H9 (cell line): ENCODE measurements around the gene SPATA6L. TPM values are rescaled to one million over a fixed set of nuclear protein-coding genes. Genes with fewer than 3 reads are reported as not detected.

Experiments used
- DNase-seq: peaks from one replicate; pipeline ENCODE4 v3.0.0-alpha.2; 2017
- H2AFZ ChIP-seq: one replicate; pipeline ENCODE4 v1.6.1; 2013; ENCODE audit warnings: mild to moderate bottlenecking, low read length, control low read depth, moderate library complexity
- H2AK5ac ChIP-seq: 2 replicates; pipeline ENCODE4 v1.6.1; 2013; ENCODE audit warnings: low read length, control low read depth, mixed read lengths; ENCODE audit not compliant: insufficient read length
- H2BK120ac ChIP-seq: one replicate; pipeline ENCODE4 v1.6.1; 2013; ENCODE audit warnings: low read depth, mild to moderate bottlenecking, low read length, control low read depth, inconsistent platforms; ENCODE audit not compliant: poor library complexity, severe bottlenecking
- H2BK12ac ChIP-seq: 2 replicates; pipeline ENCODE4 v1.6.1; 2013; ENCODE audit warnings: low read length, control low read depth, mixed read lengths, low read depth; ENCODE audit not compliant: insufficient read length
- H2BK15ac ChIP-seq: 2 replicates; pipeline ENCODE4 v1.6.1; 2013; ENCODE audit warnings: low read depth, low read length, control low read depth
- H2BK20ac ChIP-seq: one replicate; pipeline ENCODE4 v1.6.1; 2013; ENCODE audit warnings: low read depth, mild to moderate bottlenecking, low read length, control low read depth, inconsistent platforms; ENCODE audit not compliant: poor library complexity, severe bottlenecking
- H2BK5ac ChIP-seq: 2 replicates; pipeline ENCODE4 v1.6.1; 2013; ENCODE audit warnings: low read length, control low read depth, mixed read lengths; ENCODE audit not compliant: insufficient read length
- H3K14ac ChIP-seq: 2 replicates; pipeline ENCODE4 v1.6.1; 2013; ENCODE audit warnings: low read length, control low read depth; ENCODE audit not compliant: insufficient read depth
- H3K18ac ChIP-seq: 2 replicates; pipeline ENCODE4 v1.6.1; 2013; ENCODE audit warnings: low read depth, mild to moderate bottlenecking, mixed read lengths, low read length, control low read depth; ENCODE audit not compliant: insufficient read length
- H3K23ac ChIP-seq: 2 replicates; pipeline ENCODE4 v1.6.1; 2013; ENCODE audit warnings: low read length, control low read depth, mixed read lengths, low read depth; ENCODE audit not compliant: insufficient read length
- H3K23me2 ChIP-seq: 2 replicates; pipeline ENCODE4 v1.6.1; 2013; ENCODE audit warnings: low read depth, mild to moderate bottlenecking, mixed read lengths, low read length, control low read depth; ENCODE audit not compliant: insufficient read length, poor library complexity, severe bottlenecking
- H3K27ac ChIP-seq: 2 replicates; pipeline ENCODE4 v1.5.1; 2013; ENCODE audit warnings: low read length, control low read depth, mixed read lengths, low read depth; ENCODE audit not compliant: insufficient read length
- H3K27me3 ChIP-seq: 2 replicates; pipeline ENCODE4 v1.6.1; 2013; ENCODE audit warnings: low read length, control low read depth, inconsistent platforms; ENCODE audit not compliant: insufficient read depth
- H3K4ac ChIP-seq: 2 replicates; pipeline ENCODE4 v1.6.1; 2013; ENCODE audit warnings: low read depth, mild to moderate bottlenecking, control low read depth, inconsistent platforms, low read length, moderate library complexity
- H3K4me1 ChIP-seq: 2 replicates; pipeline ENCODE4 v1.6.1; 2013; ENCODE audit warnings: low read length, control low read depth, inconsistent platforms; ENCODE audit not compliant: insufficient read depth
- H3K4me2 ChIP-seq: 2 replicates; pipeline ENCODE4 v1.6.1; 2013; ENCODE audit warnings: low read length, control low read depth, mixed read lengths; ENCODE audit not compliant: insufficient read length, insufficient read depth
- H3K56ac ChIP-seq: 2 replicates; pipeline ENCODE4 v1.6.1; 2013; ENCODE audit warnings: low read depth, mild to moderate bottlenecking, mixed read lengths, low read length, control low read depth; ENCODE audit not compliant: insufficient read length
- H3K79me1 ChIP-seq: 2 replicates; pipeline ENCODE4 v1.6.1; 2013; ENCODE audit warnings: low read depth, mild to moderate bottlenecking, moderate library complexity, low read length, control low read depth, inconsistent platforms; ENCODE audit not compliant: insufficient read depth, poor library complexity, severe bottlenecking
- H3K79me2 ChIP-seq: 2 replicates; pipeline ENCODE4 v1.6.1; 2013; ENCODE audit warnings: low read length, control low read depth, inconsistent platforms; ENCODE audit not compliant: insufficient read depth
- H3K9ac ChIP-seq: 2 replicates; pipeline ENCODE4 v1.6.1; 2013; ENCODE audit warnings: low read length, control low read depth, mixed read lengths; ENCODE audit not compliant: insufficient read length; ENCODE audit errors: extremely low read depth
- H3K9me3 ChIP-seq: one replicate; pipeline ENCODE4 v1.6.1; 2013; ENCODE audit warnings: low read depth, low read length, inconsistent platforms; ENCODE audit not compliant: control insufficient read depth
- H3T11ph ChIP-seq: one replicate; pipeline ENCODE4 v1.6.1; 2013; ENCODE audit warnings: mild to moderate bottlenecking, low read length, control low read depth, inconsistent platforms
- H4K20me1 ChIP-seq: one replicate; pipeline ENCODE4 v1.6.1; 2013; ENCODE audit not compliant: control insufficient read depth, insufficient read length, insufficient read depth
- H4K5ac ChIP-seq: 2 replicates; pipeline ENCODE4 v1.6.1; 2013; ENCODE audit warnings: low read depth, mild to moderate bottlenecking, mixed read lengths, low read length, control low read depth; ENCODE audit not compliant: insufficient read length
- H4K8ac ChIP-seq: replicated peaks from 2 replicates; pipeline ENCODE4 v1.6.1; 2013; ENCODE audit warnings: low read length, control low read depth, mixed read lengths, low read depth; ENCODE audit not compliant: insufficient read length
- H4K91ac ChIP-seq: 2 replicates; pipeline ENCODE4 v1.6.1; 2013; ENCODE audit warnings: low read depth, mild to moderate bottlenecking, moderate library complexity, mixed read lengths, low read length, control low read depth; ENCODE audit not compliant: insufficient read length
- H3K27ac Mint-ChIP-seq, 3 experiments: 2 replicates in 2 of 3; 3 replicates in 1 of 3; pipeline ENCODE4 v1.8.0; 2020 to 2021; ENCODE audit warnings: mixed read lengths in 3 of 3, mild to moderate bottlenecking in 1 of 3, moderate library complexity in 1 of 3
- H3K27me3 Mint-ChIP-seq: 2 replicates; pipeline ENCODE4 v1.8.0; 2021; ENCODE audit warnings: low read depth, mild to moderate bottlenecking, moderate library complexity, mixed read lengths
- H3K36me3 Mint-ChIP-seq, 3 experiments: 2 replicates in 2 of 3; 3 replicates in 1 of 3; pipeline ENCODE4 v1.8.0; 2020 to 2021; ENCODE audit warnings: low read depth in 3 of 3, mixed read lengths in 3 of 3; ENCODE audit not compliant: insufficient read depth in 1 of 3
- H3K4me1 Mint-ChIP-seq, 2 experiments: 2 replicates each; pipeline ENCODE4 v1.8.0; 2020; ENCODE audit warnings: mixed read lengths in 2 of 2
- H3K4me3 Mint-ChIP-seq, 2 experiments: 2 replicates in 1 of 2; 3 replicates in 1 of 2; pipeline ENCODE4 v1.8.0; 2020 to 2021; ENCODE audit warnings: mild to moderate bottlenecking in 2 of 2, mixed read lengths in 2 of 2, moderate library complexity in 1 of 2
- H3K9me3 Mint-ChIP-seq, 2 experiments: 2 replicates in 1 of 2; 3 replicates in 1 of 2; pipeline ENCODE4 v1.8.0; 2020; ENCODE audit warnings: mild to moderate bottlenecking in 2 of 2, mixed read lengths in 2 of 2, moderate library complexity in 1 of 2
- WGBS: extraction: QIAGEN DNeasy Blood & Tissue Kit; methylation state at CpG from one replicate; pipeline ENCODE4 v1.1.7; 2013; ENCODE audit warnings: missing lambda C conversion rate, low lambda C conversion rate, mixed read lengths; ENCODE audit not compliant: insufficient read length; ENCODE audit errors: extremely low coverage; 5-methylcytosine and 5-hydroxymethylcytosine counted together
- total RNA-seq: library from RNA; stranded (reverse); gene quantifications from 2 replicates; pipeline ENCODE4 v1.2.1, GENCODE V29; 2021
- TF ChIP-seq, protein P1 (sequence below): fragments of 200-600 bp; sonication (generic); conservative IDR thresholded peaks from 3 replicates; pipeline ENCODE4 v1.8.0; 2021; ENCODE audit warnings: antibody characterized with exemption, mild to moderate bottlenecking

Gene SPATA6L
- total RNA-seq, 1 experiment from 2014 or later = 0.87 TPM

- Histone ChIP-seq H2BK120ac (no peak overlapping the region), H3K14ac (no peak overlapping the region), H3K23me2 (no peaks in the 10 kb centered on the region), H3K4me2 (no peak overlapping the region), H2BK20ac (no peak overlapping the region), H2BK15ac (no peak overlapping the region), H2BK12ac (no peak overlapping the region), H2AK5ac (no peak overlapping the region), H4K91ac (no peak overlapping the region), H3K27ac (no peak overlapping the region), H3K56ac (no peak overlapping the region), H2AFZ (no peak overlapping the region), H3K9me3 (no peaks in the 10 kb centered on the region), H3T11ph (no peak overlapping the region), H4K5ac (no peak overlapping the region), H3K4me1 (no peaks in the 10 kb centered on the region), H4K20me1 (no peaks in the 10 kb centered on the region), H3K27me3 (no peaks in the 10 kb centered on the region), H3K79me2 (no peaks in the 10 kb centered on the region), H3K79me1 (no peaks in the 10 kb centered on the region), H3K23ac (no peak overlapping the region), H2BK5ac (no peak overlapping the region), H4K8ac (no peak overlapping the region), H3K9ac (no peak overlapping the region), H3K4ac (no peak overlapping the region), H3K18ac (no peak overlapping the region)
- Mint-ChIP-seq H3K27ac (no peak overlapping the region), H3K27me3 (no peaks in the 10 kb centered on the region), H3K4me1 (no peaks in the 10 kb centered on the region), H3K9me3 (no peaks in the 10 kb centered on the region), H3K36me3 (peaks cover 5 to 37% (median 36%) of the 10 kb centered on the region in 3 experiments; a peak in 6 of 7 replicates), H3K4me3 (no peak overlapping the region)
- WGBS = no CpG with 5 or more reads among the region's 1 CpG
- DNase-seq = no peak
- TF ChIP-seq, protein P1, sequence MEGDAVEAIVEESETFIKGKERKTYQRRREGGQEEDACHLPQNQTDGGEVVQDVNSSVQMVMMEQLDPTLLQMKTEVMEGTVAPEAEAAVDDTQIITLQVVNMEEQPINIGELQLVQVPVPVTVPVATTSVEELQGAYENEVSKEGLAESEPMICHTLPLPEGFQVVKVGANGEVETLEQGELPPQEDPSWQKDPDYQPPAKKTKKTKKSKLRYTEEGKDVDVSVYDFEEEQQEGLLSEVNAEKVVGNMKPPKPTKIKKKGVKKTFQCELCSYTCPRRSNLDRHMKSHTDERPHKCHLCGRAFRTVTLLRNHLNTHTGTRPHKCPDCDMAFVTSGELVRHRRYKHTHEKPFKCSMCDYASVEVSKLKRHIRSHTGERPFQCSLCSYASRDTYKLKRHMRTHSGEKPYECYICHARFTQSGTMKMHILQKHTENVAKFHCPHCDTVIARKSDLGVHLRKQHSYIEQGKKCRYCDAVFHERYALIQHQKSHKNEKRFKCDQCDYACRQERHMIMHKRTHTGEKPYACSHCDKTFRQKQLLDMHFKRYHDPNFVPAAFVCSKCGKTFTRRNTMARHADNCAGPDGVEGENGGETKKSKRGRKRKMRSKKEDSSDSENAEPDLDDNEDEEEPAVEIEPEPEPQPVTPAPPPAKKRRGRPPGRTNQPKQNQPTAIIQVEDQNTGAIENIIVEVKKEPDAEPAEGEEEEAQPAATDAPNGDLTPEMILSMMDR = no peak
These were observed 35.2 kb upstream of the SPATA6L start for GRCh38 chr9:4701526-4701925.
